Panc1 (cell line): ENCODE results near the gene GRIP1. TPM values are rescaled to one million over a fixed set of nuclear protein-coding genes. Genes with fewer than 3 reads are reported as not detected.

ENCODE experiments used
- ATAC-seq: fragments of 200-7000 bp; cut with Tn5 transposase; 2 replicates; pipeline ENCODE4 v1.9.1; 2020; ENCODE audit warnings: mild to moderate bottlenecking, moderate library complexity
- BruUV-seq: library from RNA; stranded (reverse); fragments of 400-500 nt; replicated peaks from 2 replicates; lab custom pipeline; 2021; lab: Mats Ljungman, UMichigan
- CTCF ChIA-PET: fragments of 300-600 bp; sonication (Branson Sonifier 250); formaldehyde crosslinking; loops from one replicate; lab custom pipeline; 2022; ENCODE audit warnings: antibody characterized with exemption; lab: Charles Lee
- POLR2A ChIA-PET: fragments of 300-600 bp; sonication (Branson Sonifier 250); formaldehyde crosslinking; loops from one replicate; lab custom pipeline; 2022; ENCODE audit warnings: antibody characterized with exemption; lab: Charles Lee
- DNase-seq: peaks from one replicate; pipeline ENCODE4 v3.0.0-alpha.2; 2010; ENCODE audit warnings: low read depth, low spot score
- H3K27ac ChIP-seq: 2 replicates; pipeline ENCODE4 v1.5.1; 2011; ENCODE audit warnings: mild to moderate bottlenecking, low read length, inconsistent platforms
- H3K27me3 ChIP-seq: fragments of 200-500 bp; sonication (Bioruptor generic); 2 replicates; pipeline ENCODE4 v1.6.0; 2014; ENCODE audit warnings: low read length, inconsistent platforms; ENCODE audit not compliant: control insufficient read depth, insufficient read depth
- H3K36me3 ChIP-seq: fragments of 200-500 bp; sonication (Bioruptor generic); 2 replicates; pipeline ENCODE4 v1.5.1; 2014; ENCODE audit warnings: inconsistent platforms, mild to moderate bottlenecking, low read length, moderate library complexity; ENCODE audit not compliant: control insufficient read depth, insufficient read depth
- H3K4me1 ChIP-seq: 2 replicates; pipeline ENCODE4 v1.5.1; 2011; ENCODE audit warnings: inconsistent platforms, mild to moderate bottlenecking, low read length, moderate library complexity; ENCODE audit not compliant: control insufficient read depth, insufficient read depth
- H3K4me3 ChIP-seq, 2 experiments: 2 replicates each; pipeline ENCODE4 v1.5.1; 2011 to 2012; ENCODE audit warnings: low read depth in 2 of 2, low read length in 2 of 2, mild to moderate bottlenecking in 2 of 2, inconsistent platforms in 1 of 2, moderate library complexity in 1 of 2
- H3K9me3 ChIP-seq: fragments of 200-500 bp; sonication (Bioruptor generic); 2 replicates; pipeline ENCODE4 v1.5.1; 2014; ENCODE audit warnings: low read depth, mild to moderate bottlenecking, inconsistent platforms, low read length, moderate library complexity; ENCODE audit not compliant: control insufficient read depth, insufficient read depth
- POLR2AphosphoS5 ChIP-seq: IDR thresholded peaks from 2 replicates; pipeline ENCODE4 v1.6.1; 2012; ENCODE audit warnings: mild to moderate bottlenecking, low read depth, low read length, moderate library complexity
- SIN3A ChIP-seq: IDR thresholded peaks from 2 replicates; pipeline ENCODE4 v1.6.1; 2012; ENCODE audit warnings: low read depth, mild to moderate bottlenecking, low read length, moderate library complexity, borderline replicate concordance; ENCODE audit not compliant: insufficient read depth
- TCF7L2 ChIP-seq: IDR thresholded peaks from 2 replicates; pipeline ENCODE4 v1.6.1; 2011; ENCODE audit warnings: mild to moderate bottlenecking, low read depth, low read length, inconsistent platforms
- in situ Hi-C: cut with HindIII; loops from 2 replicates; pipeline ENCODE4 v1.10.0; 2016; ENCODE audit warnings: low sequenced_read_pairs, low pct_unique_long_range_greater_than_20kb
- intact Hi-C: fragments of 100-400 bp; cut with micrococcal nuclease; formaldehyde crosslinking; loops from one replicate; pipeline ENCODE4 v1.10.0; 2022; ENCODE audit not compliant: unreplicated experiment
- total RNA-seq: library from RNA; stranded (reverse); gene quantifications from one replicate; pipeline ENCODE4 v1.2.1, GENCODE V29; 2021; ENCODE audit not compliant: unreplicated experiment
- TF ChIP-seq, protein P1 (sequence below), 2 experiments: IDR thresholded peaks; 2 replicates each; pipeline ENCODE4 v1.6.1; 2011 to 2012; ENCODE audit warnings: low read depth in 2 of 2, control low read depth in 1 of 2, low read length in 1 of 2, mild to moderate bottlenecking in 1 of 2, moderate library complexity in 1 of 2; ENCODE audit not compliant: insufficient read depth in 1 of 2
- TF ChIP-seq, protein P2 (sequence below): fragments of 450-650 bp; IDR thresholded peaks from 2 replicates; pipeline ENCODE4 v1.5.1; 2017; ENCODE audit warnings: mild to moderate bottlenecking

The GRIP1 gene
- total RNA-seq, 1 experiment from 2014 or later: 9.2 TPM

DNA sequence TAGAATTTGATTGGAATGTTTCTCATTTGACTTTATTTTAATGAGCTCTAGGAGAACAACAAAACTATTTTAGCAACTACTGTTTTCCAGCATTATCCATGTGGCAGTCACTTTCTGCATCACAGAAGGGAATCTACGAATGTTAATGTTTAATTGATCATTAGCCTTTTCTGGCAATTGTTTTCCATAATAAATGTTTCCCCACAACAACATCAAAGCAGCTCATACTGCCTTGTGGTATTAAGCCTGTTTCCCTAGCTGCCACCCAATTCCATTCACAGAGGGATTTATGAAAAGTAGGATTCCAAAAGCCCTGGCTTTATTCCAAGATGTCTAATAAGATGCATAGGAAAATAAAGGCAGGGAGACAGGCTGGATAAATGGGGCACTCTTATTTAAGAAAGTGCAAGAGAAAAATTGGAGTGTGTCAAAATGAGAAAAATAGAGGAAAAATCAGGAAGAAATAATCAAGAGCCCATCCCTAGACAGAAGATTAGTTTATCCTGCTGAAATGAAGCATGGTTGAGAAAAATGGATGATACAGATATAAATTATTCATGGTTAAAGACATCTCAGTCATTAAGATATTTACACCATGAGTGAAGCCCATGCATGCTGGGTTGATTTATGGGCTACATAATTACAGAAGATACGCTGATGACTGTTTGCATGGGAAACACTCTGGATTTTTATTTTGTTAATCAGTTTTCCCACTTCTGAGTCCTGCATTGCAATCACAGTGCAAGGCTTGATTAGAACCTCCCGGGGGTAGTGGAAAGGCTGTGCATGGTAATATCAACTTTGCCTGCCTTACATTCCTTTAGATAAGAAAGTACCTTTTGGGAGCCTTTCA is 196.3 kb downstream of the GRIP1 start:
- in situ Hi-C loops (no loop called here), intact Hi-C loops (no loop called here)
- no peak for ATAC-seq
- TF ChIP-seq TCF7L2 (no peak), POLR2AphosphoS5 (no peak)
- TF ChIP-seq, protein P1, sequence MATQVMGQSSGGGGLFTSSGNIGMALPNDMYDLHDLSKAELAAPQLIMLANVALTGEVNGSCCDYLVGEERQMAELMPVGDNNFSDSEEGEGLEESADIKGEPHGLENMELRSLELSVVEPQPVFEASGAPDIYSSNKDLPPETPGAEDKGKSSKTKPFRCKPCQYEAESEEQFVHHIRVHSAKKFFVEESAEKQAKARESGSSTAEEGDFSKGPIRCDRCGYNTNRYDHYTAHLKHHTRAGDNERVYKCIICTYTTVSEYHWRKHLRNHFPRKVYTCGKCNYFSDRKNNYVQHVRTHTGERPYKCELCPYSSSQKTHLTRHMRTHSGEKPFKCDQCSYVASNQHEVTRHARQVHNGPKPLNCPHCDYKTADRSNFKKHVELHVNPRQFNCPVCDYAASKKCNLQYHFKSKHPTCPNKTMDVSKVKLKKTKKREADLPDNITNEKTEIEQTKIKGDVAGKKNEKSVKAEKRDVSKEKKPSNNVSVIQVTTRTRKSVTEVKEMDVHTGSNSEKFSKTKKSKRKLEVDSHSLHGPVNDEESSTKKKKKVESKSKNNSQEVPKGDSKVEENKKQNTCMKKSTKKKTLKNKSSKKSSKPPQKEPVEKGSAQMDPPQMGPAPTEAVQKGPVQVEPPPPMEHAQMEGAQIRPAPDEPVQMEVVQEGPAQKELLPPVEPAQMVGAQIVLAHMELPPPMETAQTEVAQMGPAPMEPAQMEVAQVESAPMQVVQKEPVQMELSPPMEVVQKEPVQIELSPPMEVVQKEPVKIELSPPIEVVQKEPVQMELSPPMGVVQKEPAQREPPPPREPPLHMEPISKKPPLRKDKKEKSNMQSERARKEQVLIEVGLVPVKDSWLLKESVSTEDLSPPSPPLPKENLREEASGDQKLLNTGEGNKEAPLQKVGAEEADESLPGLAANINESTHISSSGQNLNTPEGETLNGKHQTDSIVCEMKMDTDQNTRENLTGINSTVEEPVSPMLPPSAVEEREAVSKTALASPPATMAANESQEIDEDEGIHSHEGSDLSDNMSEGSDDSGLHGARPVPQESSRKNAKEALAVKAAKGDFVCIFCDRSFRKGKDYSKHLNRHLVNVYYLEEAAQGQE (IDR thresholded peaks at IDR 0.05; ENCODE audit: insufficient read depth in 1 of 2, low read depth in 2 of 2, low read length in 1 of 2): no peak
- TF ChIP-seq, protein P2, sequence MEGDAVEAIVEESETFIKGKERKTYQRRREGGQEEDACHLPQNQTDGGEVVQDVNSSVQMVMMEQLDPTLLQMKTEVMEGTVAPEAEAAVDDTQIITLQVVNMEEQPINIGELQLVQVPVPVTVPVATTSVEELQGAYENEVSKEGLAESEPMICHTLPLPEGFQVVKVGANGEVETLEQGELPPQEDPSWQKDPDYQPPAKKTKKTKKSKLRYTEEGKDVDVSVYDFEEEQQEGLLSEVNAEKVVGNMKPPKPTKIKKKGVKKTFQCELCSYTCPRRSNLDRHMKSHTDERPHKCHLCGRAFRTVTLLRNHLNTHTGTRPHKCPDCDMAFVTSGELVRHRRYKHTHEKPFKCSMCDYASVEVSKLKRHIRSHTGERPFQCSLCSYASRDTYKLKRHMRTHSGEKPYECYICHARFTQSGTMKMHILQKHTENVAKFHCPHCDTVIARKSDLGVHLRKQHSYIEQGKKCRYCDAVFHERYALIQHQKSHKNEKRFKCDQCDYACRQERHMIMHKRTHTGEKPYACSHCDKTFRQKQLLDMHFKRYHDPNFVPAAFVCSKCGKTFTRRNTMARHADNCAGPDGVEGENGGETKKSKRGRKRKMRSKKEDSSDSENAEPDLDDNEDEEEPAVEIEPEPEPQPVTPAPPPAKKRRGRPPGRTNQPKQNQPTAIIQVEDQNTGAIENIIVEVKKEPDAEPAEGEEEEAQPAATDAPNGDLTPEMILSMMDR: no peak
- Histone ChIP-seq H3K4me3 (no peak overlapping the region), H3K27me3 (no peaks in the 10 kb centered on the region), H3K36me3 (no peaks in the 10 kb centered on the region), H3K27ac (no peak overlapping the region), H3K4me1 (no peaks in the 10 kb centered on the region), H3K9me3 (no peaks in the 10 kb centered on the region)
- CTCF ChIA-PET: no interaction called here
- BruUV-seq: no TSS peak
- POLR2A ChIA-PET: no interaction called here
- no peak for DNase-seq

GRCh38 chr12:66467932-66468331 is 210.9 kb downstream of the GRIP1 start:
- BruUV-seq: no TSS peak
- ATAC-seq: no peak

More at GRCh38 chr12:66467932-66468331, 210.9 kb downstream of the GRIP1 start:
- POLR2A ChIA-PET: no interaction called here
- no peak overlapping the region for H3K4me3 ChIP-seq
- H3K9me3 ChIP-seq: no peaks in the 10 kb centered on the region
- TF ChIP-seq, protein P2: no peak
- TF ChIP-seq TCF7L2: no peak
- TF ChIP-seq SIN3A: no peak
- no peak for TF ChIP-seq POLR2AphosphoS5
- TF ChIP-seq, protein P1 (IDR thresholded peaks at IDR 0.05; ENCODE audit: insufficient read depth in 1 of 2, low read depth in 2 of 2, low read length in 1 of 2): no peak
- no peaks in the 10 kb centered on the region for H3K36me3 ChIP-seq
- in situ Hi-C loops (no loop called here), intact Hi-C loops (no loop called here)
- no peak for DNase-seq
- CTCF ChIA-PET: no interaction called here
- H3K27ac ChIP-seq: no peak overlapping the region
- H3K4me1 ChIP-seq: no peaks in the 10 kb centered on the region
- H3K27me3 ChIP-seq: peaks cover 4% of the 10 kb centered on the region; the same call in 1 of the 2 replicates
